ENCODE measurements around the gene HDAC4. TPM values are rescaled to one million over a fixed set of nuclear protein-coding genes. Genes with fewer than 3 reads are reported as not detected.

Gene HDAC4
- total and polyA plus RNA-seq, 9 of the 15 experiments (the other 6 are each of a cell fraction or from before 2014, with no cell fraction given) = 0.11 to 20.2 (median 4.0) TPM

- TF ChIP-seq PBX2 (CRISPR knock-in tag; IDR thresholded peaks at IDR 0.05; ENCODE audit: low read depth) = peak; percentile 71
- peak; percentile 94 for TF ChIP-seq PBX2 (tag; conservative IDR thresholded peaks at IDR 0.05; ENCODE audit: low read depth)
- no peak for TF ChIP-seq BRF2 (IDR thresholded peaks at IDR 0.05; ENCODE audit: borderline replicate concordance, insufficient read depth, insufficient read length)
- no peak for TF ChIP-seq SMAD3 (CRISPR knock-in tag; conservative IDR thresholded peaks at IDR 0.05)
- 0 out of 2 replicates have a peak, but pooled peaks have one; percentile 17 for TF ChIP-seq MEF2D (tag; conservative IDR thresholded peaks at IDR 0.05; ENCODE audit: low read depth)
- no peak for TF ChIP-seq ZNF75A (CRISPR knock-in tag; IDR thresholded peaks at IDR 0.05)
- TF ChIP-seq MTF1 (CRISPR knock-in tag; IDR thresholded peaks at IDR 0.05; ENCODE audit: borderline replicate concordance) = no peak
- TF ChIP-seq CBX5 (IDR thresholded peaks at IDR 0.05; ENCODE audit: borderline replicate concordance, low read depth) = no peak
- no peak for TF ChIP-seq ZNF449 (CRISPR knock-in tag; IDR thresholded peaks at IDR 0.05)
- peak; percentile 62 for TF ChIP-seq MEIS2 (IDR thresholded peaks at IDR 0.05; ENCODE audit: partially characterized antibody)
- no peak for TF ChIP-seq SMARCA5 (IDR thresholded peaks at IDR 0.05)
- no peak for TF ChIP-seq SMARCA4 (IDR thresholded peaks at IDR 0.05)
- no peak for TF ChIP-seq ZNF24 (IDR thresholded peaks at IDR 0.05)
- no peak for TF ChIP-seq ARNT (IDR thresholded peaks at IDR 0.05)
- TF ChIP-seq POLR2AphosphoS2 (IDR thresholded peaks at IDR 0.05; ENCODE audit: low read length) = no peak
- no peak for TF ChIP-seq ZNF764 (CRISPR knock-in tag; IDR thresholded peaks at IDR 0.05; ENCODE audit: low read depth)
- TF ChIP-seq EZH2 (IDR thresholded peaks at IDR 0.05; ENCODE audit: borderline replicate concordance, low read depth, low read length) = no peak
- 0 out of 2 replicates have a peak, but pooled peaks have one; percentile 39 for TF ChIP-seq ZNF766 (CRISPR knock-in tag; conservative IDR thresholded peaks at IDR 0.05)
- no peak for TF ChIP-seq PHB2 (IDR thresholded peaks at IDR 0.05; ENCODE audit: low read depth)
- peak; percentile 58 to 71; a peak in 3 of 4 replicates for TF ChIP-seq NONO (IDR thresholded peaks at IDR 0.05; ENCODE audit: low read depth in 2 of 2, low read length in 1 of 2)
- TF ChIP-seq ZNF274 (IDR thresholded peaks at IDR 0.05; ENCODE audit: borderline replicate concordance, low read depth, low read length) = no peak
- TF ChIP-seq HBP1 (CRISPR knock-in tag; IDR thresholded peaks at IDR 0.05) = no peak
- TF ChIP-seq BDP1 (IDR thresholded peaks at IDR 0.05; ENCODE audit: insufficient read depth, insufficient read length) = no peak
Measured at GRCh38 chr2:239401067-239401880, 454 bp upstream of the HDAC4 start (continued).
